ENCODE results near the gene APOL1. TPM values are rescaled to one million over a fixed set of nuclear protein-coding genes. Genes with fewer than 3 reads are reported as not detected.

APOL1 gene
- total and polyA plus RNA-seq, 2 donors (not counting 3 experiments of a cell fraction or from before 2014, with no cell fraction given), result 8.2 to 14.1 TPM

DNA sequence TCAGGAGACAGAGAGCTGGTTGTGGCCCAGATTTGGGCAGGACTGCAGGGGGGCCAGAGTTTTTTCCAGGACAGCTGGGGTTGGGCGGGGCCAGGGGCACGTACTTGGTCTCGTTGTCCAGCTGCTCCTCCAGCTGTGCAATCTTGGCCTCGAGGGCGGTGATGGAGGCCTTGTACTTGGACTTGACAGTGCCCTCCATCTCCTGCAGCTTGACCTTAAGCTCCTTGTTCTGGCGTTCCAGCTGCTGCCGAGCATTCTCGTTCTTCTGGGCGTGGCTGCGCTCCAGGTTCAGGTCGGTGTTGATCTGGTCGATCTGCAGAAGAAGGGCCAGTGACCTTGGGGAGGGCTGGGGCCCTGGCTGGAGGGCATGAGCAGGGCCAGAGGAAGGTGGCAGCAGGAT, 32.1 kb downstream of the APOL1 start:
- no peak overlapping the region for H2AFZ ChIP-seq (ENCODE audit: low read depth, low read length)
- intact Hi-C loops (cut with micrococcal nuclease) (no loop called here), dilution Hi-C loops (cut with MboI; ENCODE audit: extremely low pct_ligation_motif_present, low sequenced_read_pairs) (no loop called here)
- FAIRE-seq (no peak), DNase-seq (ENCODE audit: low read depth, low spot score) (no peak)
- ChIA-PET POLR2A (no interaction called here), CTCF (interaction anchor here (0.7 to 2.7 kb wide), 6 partner anchors 9 to 201 kb away, joined by 3 to 17 read pairs (median 9); no protein-coding TSS in a partner anchor)
- peaks cover 64 to 82% of the 10 kb centered on the region in 2 experiments for H3K36me3 ChIP-seq (ENCODE audit: control insufficient read depth in 2 of 2, extremely low read depth in 1 of 2, insufficient read depth in 2 of 2, low read length in 2 of 2)
- no peak overlapping the region for H3K27ac ChIP-seq (ENCODE audit: insufficient read depth, low read depth, low read length)
- no peak for TF ChIP-seq POLR2A (IDR thresholded peaks at IDR 0.05; ENCODE audit: low read depth, low read length)
- no peak for TF ChIP-seq POLR2AphosphoS5 (IDR thresholded peaks at IDR 0.05; ENCODE audit: insufficient read depth, low read depth, low read length)
- no peak for TF ChIP-seq JUN (IDR thresholded peaks at IDR 0.05; ENCODE audit: borderline replicate concordance, insufficient read depth, insufficient read length, low read depth)
- TF ChIP-seq FOS (IDR thresholded peaks at IDR 0.05; ENCODE audit: borderline replicate concordance, insufficient read depth, low read length), result no peak
- TF ChIP-seq CTCF (IDR thresholded peaks at IDR 0.05; ENCODE audit: extremely low read depth in 1 of 2, insufficient read depth in 1 of 2, low read depth in 1 of 2, low read length in 2 of 2), result no peak
- no peak for TF ChIP-seq GATA2 (IDR thresholded peaks at IDR 0.05; ENCODE audit: insufficient read depth, insufficient read length, low read depth, low read length)
- TF ChIP-seq, protein P1, sequence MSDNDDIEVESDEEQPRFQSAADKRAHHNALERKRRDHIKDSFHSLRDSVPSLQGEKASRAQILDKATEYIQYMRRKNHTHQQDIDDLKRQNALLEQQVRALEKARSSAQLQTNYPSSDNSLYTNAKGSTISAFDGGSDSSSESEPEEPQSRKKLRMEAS (IDR thresholded peaks at IDR 0.05; ENCODE audit: insufficient read depth, insufficient read length), result no peak
- no peak for TF ChIP-seq MYC (IDR thresholded peaks at IDR 0.05; ENCODE audit: low read depth, low read length)
- no peak for TF ChIP-seq EZH2 (IDR thresholded peaks at IDR 0.05; ENCODE audit: borderline replicate concordance, low read depth, low read length, severe bottlenecking)
- no peaks in the 10 kb centered on the region for H4K20me1 ChIP-seq (replicated peaks; ENCODE audit: control insufficient read depth, extremely low read depth, insufficient read depth, low read length)
- H3K9ac ChIP-seq (replicated peaks; ENCODE audit: extremely low read depth, insufficient read depth, low read length), result no peak overlapping the region
- BruUV-seq (replicated peaks), result no TSS peak
- H3K4me3 ChIP-seq (replicated peaks in 1 of 3; ENCODE audit: insufficient read depth in 1 of 3, low read depth in 1 of 3, low read length in 3 of 3), result no peak overlapping the region
- H3K9me1 ChIP-seq (replicated peaks; ENCODE audit: control insufficient read depth, extremely low read depth, insufficient read depth, low read length), result no peaks in the 10 kb centered on the region
- H3K27me3 ChIP-seq (ENCODE audit: control insufficient read depth in 2 of 2, insufficient read depth in 2 of 2, low read length in 2 of 2), result no peaks in the 10 kb centered on the region
- H3K79me2 ChIP-seq (ENCODE audit: control insufficient read depth, insufficient read depth, low read length), result peaks cover 4% of the 10 kb centered on the region
- no peak overlapping the region for H3K4me2 ChIP-seq (ENCODE audit: insufficient read depth, low read length)
- no peaks in the 10 kb centered on the region for H3K9me3 ChIP-seq (replicated peaks; ENCODE audit: control insufficient read depth, insufficient read depth, low read length)
- no peaks in the 10 kb centered on the region for H3K4me1 ChIP-seq (ENCODE audit: control insufficient read depth, extremely low read depth, insufficient read depth, low read length)
